ENCODE results near the gene CIB4. TPM values are rescaled to one million over a fixed set of nuclear protein-coding genes. Genes with fewer than 3 reads are reported as not detected.
A peak's percentile ranks its signal among the peaks of the same experiment; 100 is the strongest.

Gene CIB4
- polyA plus RNA-seq, 6 donors from 2014 or later = not detected

- no peak for DNase-seq
- no peak overlapping the region for H3K4me3 Mint-ChIP-seq
- H3K27me3 Mint-ChIP-seq = peaks cover 0 to 30% (median 22%) of the 10 kb centered on the region in 3 donors
- H3K9me3 Mint-ChIP-seq = no peaks in the 10 kb centered on the region
- H3K27ac Mint-ChIP-seq = peak overlapping the region in 1 of 6 donors; percentile 20
- no peaks in the 10 kb centered on the region for H3K4me1 Mint-ChIP-seq
- H3K36me3 Mint-ChIP-seq = no peaks in the 10 kb centered on the region
- no peak for ATAC-seq (ENCODE audit: low read depth in 2 of 2)
Measured at GRCh38 chr2:26631401-26632170, 9.6 kb downstream of the CIB4 start.

- no peaks in the 10 kb centered on the region for H3K36me3 Mint-ChIP-seq
- ATAC-seq (ENCODE audit: low read depth in 2 of 2) (no peak), DNase-seq (no peak)
- peaks cover 0 to 30% (median 22%) of the 10 kb centered on the region in 3 donors for H3K27me3 Mint-ChIP-seq
- no peak overlapping the region for H3K27ac Mint-ChIP-seq
- H3K4me1 Mint-ChIP-seq = no peaks in the 10 kb centered on the region
- no peaks in the 10 kb centered on the region for H3K9me3 Mint-ChIP-seq
- H3K4me3 Mint-ChIP-seq = no peak overlapping the region
Measured at GRCh38 chr2:26630669-26631360, 10.4 kb downstream of the CIB4 start.

GRCh38 chr2:26630235-26630634 lies 10.9 kb downstream of the CIB4 start:
- Mint-ChIP-seq H3K27ac (no peak overlapping the region), H3K27me3 (peaks cover 0 to 30% (median 22%) of the 10 kb centered on the region in 3 donors), H3K4me3 (peak overlapping the region in 1 of 8 donors; percentile 41), H3K36me3 (no peaks in the 10 kb centered on the region), H3K4me1 (no peaks in the 10 kb centered on the region), H3K9me3 (no peaks in the 10 kb centered on the region)
- ATAC-seq (ENCODE audit: low read depth in 2 of 2) (no peak), DNase-seq (no peak)

- Mint-ChIP-seq H3K4me3 (no peak overlapping the region), H3K4me1 (no peaks in the 10 kb centered on the region), H3K9me3 (no peaks in the 10 kb centered on the region), H3K27me3 (peaks cover 0 to 30% (median 22%) of the 10 kb centered on the region in 3 donors), H3K27ac (peak overlapping the region in 1 of 6 donors; percentile 41), H3K36me3 (no peaks in the 10 kb centered on the region)
- DNase-seq (no peak), ATAC-seq (ENCODE audit: low read depth in 2 of 2) (no peak)
Measured at GRCh38 chr2:26629751-26630150, 11.4 kb downstream of the CIB4 start.

- Mint-ChIP-seq H3K27me3 (peaks cover 0 to 30% (median 22%) of the 10 kb centered on the region in 3 donors), H3K36me3 (no peaks in the 10 kb centered on the region), H3K4me3 (no peak overlapping the region), H3K9me3 (no peaks in the 10 kb centered on the region), H3K4me1 (no peaks in the 10 kb centered on the region), H3K27ac (no peak overlapping the region)
- ATAC-seq (ENCODE audit: low read depth in 2 of 2) (no peak), DNase-seq (no peak)
Measured at GRCh38 chr2:26629346-26629630, 11.9 kb downstream of the CIB4 start.

GRCh38 chr2:26628561-26629345 lies 12.4 kb downstream of the CIB4 start:
- Mint-ChIP-seq H3K9me3 (no peaks in the 10 kb centered on the region), H3K36me3 (no peaks in the 10 kb centered on the region), H3K27me3 (peaks cover 0 to 30% (median 22%) of the 10 kb centered on the region in 3 donors), H3K4me1 (no peaks in the 10 kb centered on the region), H3K4me3 (no peak overlapping the region), H3K27ac (peak overlapping the region in 2 of 6 donors; percentile 7 to 62)
- DNase-seq (no peak), ATAC-seq (ENCODE audit: low read depth in 2 of 2) (no peak)

- DNase-seq (no peak), ATAC-seq (ENCODE audit: low read depth in 2 of 2) (no peak)
- Mint-ChIP-seq H3K27ac (peak overlapping the region in 1 of 6 donors; percentile 62), H3K9me3 (no peaks in the 10 kb centered on the region), H3K36me3 (no peaks in the 10 kb centered on the region), H3K27me3 (peaks cover 0 to 30% (median 22%) of the 10 kb centered on the region in 3 donors), H3K4me1 (no peaks in the 10 kb centered on the region), H3K4me3 (no peak overlapping the region)
Measured at GRCh38 chr2:26627350-26628105, 13.6 kb downstream of the CIB4 start.

GRCh38 chr2:26626606-26627005 lies 14.6 kb downstream of the CIB4 start:
- no peak for DNase-seq
- Mint-ChIP-seq H3K27me3 (peaks cover 0 to 22% (median 21%) of the 10 kb centered on the region in 3 donors), H3K4me3 (no peak overlapping the region), H3K4me1 (no peaks in the 10 kb centered on the region), H3K9me3 (no peaks in the 10 kb centered on the region), H3K36me3 (no peaks in the 10 kb centered on the region), H3K27ac (no peak overlapping the region)
- no peak for ATAC-seq (ENCODE audit: low read depth in 2 of 2)

- peaks cover 0 to 6% (median 2%) of the 10 kb centered on the region in 7 donors for H3K9me3 Mint-ChIP-seq
- no peak for DNase-seq
- no peaks in the 10 kb centered on the region for H3K36me3 Mint-ChIP-seq
Measured at GRCh38 chr2:26623541-26624495, 17.3 kb downstream of the CIB4 start.

GRCh38 chr2:26621469-26622199 lies 19.5 kb downstream of the CIB4 start:
- peaks cover 4 to 7% (median 6%) of the 10 kb centered on the region in 3 donors for H3K4me1 Mint-ChIP-seq
- H3K27ac Mint-ChIP-seq = no peak overlapping the region
- DNase-seq (no peak), ATAC-seq (ENCODE audit: low read depth in 2 of 2) (no peak)
- no peak overlapping the region for H3K4me3 Mint-ChIP-seq
- H3K36me3 Mint-ChIP-seq = no peaks in the 10 kb centered on the region
- H3K9me3 Mint-ChIP-seq = peaks cover 0 to 6% (median 2%) of the 10 kb centered on the region in 7 donors
- H3K27me3 Mint-ChIP-seq = peaks cover 0 to 13% (median 9%) of the 10 kb centered on the region in 3 donors

More at GRCh38 chr2:26623541-26624495, 17.3 kb downstream of the CIB4 start:
- H3K4me1 Mint-ChIP-seq = peaks cover 4 to 7% (median 6%) of the 10 kb centered on the region in 3 donors
- H3K4me3 Mint-ChIP-seq = no peak overlapping the region
- H3K27me3 Mint-ChIP-seq = peaks cover 0 to 18% (median 12%) of the 10 kb centered on the region in 3 donors
- no peak overlapping the region for H3K27ac Mint-ChIP-seq
- no peak for ATAC-seq (ENCODE audit: low read depth in 2 of 2)

- H3K4me3 Mint-ChIP-seq = no peak overlapping the region
- ATAC-seq (ENCODE audit: low read depth in 2 of 2) (no peak), DNase-seq (no peak)
- peaks cover 0 to 16% (median 13%) of the 10 kb centered on the region in 3 donors for H3K27me3 Mint-ChIP-seq
- H3K36me3 Mint-ChIP-seq = no peaks in the 10 kb centered on the region
- H3K27ac Mint-ChIP-seq = no peak overlapping the region
- peaks cover 0 to 6% (median 2%) of the 10 kb centered on the region in 7 donors for H3K9me3 Mint-ChIP-seq
- H3K4me1 Mint-ChIP-seq = peaks cover 4 to 7% (median 6%) of the 10 kb centered on the region in 3 donors
Measured at GRCh38 chr2:26620031-26620605, 21.0 kb downstream of the CIB4 start.

Measured in naive B cell (primary cell).